H1 (cell line): ENCODE data around the gene GAR1. TPM values are rescaled to one million over a fixed set of nuclear protein-coding genes. Genes with fewer than 3 reads are reported as not detected.

Experiments
- CTCF ChIA-PET: fragments of 300-600 bp; sonication (Branson Sonifier 250); formaldehyde crosslinking; loops from one replicate; lab custom pipeline; 2021; ENCODE audit not compliant: partially characterized antibody; lab: Charles Lee
- POLR2A ChIA-PET: fragments of 300-600 bp; sonication (Branson Sonifier 250); formaldehyde crosslinking; loops from one replicate; lab custom pipeline; 2021; ENCODE audit warnings: inconsistent platforms; ENCODE audit not compliant: partially characterized antibody; lab: Charles Lee
- DNase-seq, 2 experiments: peaks; one replicate each; pipeline versions ENCODE4 v3.0.0 to v3.0.0-alpha.2; 2010 to 2022; ENCODE audit warnings: low spot score in 2 of 2, low read depth in 1 of 2, mixed read lengths in 1 of 2
- FAIRE-seq: peaks from 2 replicates; lab custom pipeline; 2011; peaks lifted over from hg19 to GRCh38; lab: Jason Lieb, UNC
- H2AFZ ChIP-seq: 2 replicates; pipeline ENCODE4 v1.8.1; 2012; ENCODE audit warnings: low read length, inconsistent platforms
- H2AK5ac ChIP-seq: 2 replicates; pipeline ENCODE4 v1.6.1; 2013; ENCODE audit warnings: low read depth, low read length
- H2BK120ac ChIP-seq: replicated peaks from 2 replicates; pipeline ENCODE3; 2013; ENCODE audit warnings: low read depth, low read length, inconsistent platforms
- H2BK12ac ChIP-seq: 2 replicates; pipeline ENCODE4 v1.6.1; 2013; ENCODE audit warnings: low read depth, low read length
- H2BK15ac ChIP-seq: 2 replicates; pipeline ENCODE4 v1.6.1; 2013; ENCODE audit warnings: low read length
- H2BK20ac ChIP-seq: 2 replicates; pipeline ENCODE4 v1.6.1; 2013; ENCODE audit warnings: low read length
- H2BK5ac ChIP-seq: 2 replicates; pipeline ENCODE4 v1.6.1; 2013; ENCODE audit warnings: low read depth, low read length
- H3K14ac ChIP-seq: 2 replicates; pipeline ENCODE4 v1.6.1; 2013; ENCODE audit warnings: inconsistent platforms; ENCODE audit not compliant: insufficient read length
- H3K18ac ChIP-seq: 2 replicates; pipeline ENCODE4 v1.6.1; 2013; ENCODE audit warnings: low read length; ENCODE audit errors: extremely low read depth
- H3K23ac ChIP-seq: 2 replicates; pipeline ENCODE4 v1.6.1; 2013; ENCODE audit warnings: inconsistent platforms; ENCODE audit not compliant: insufficient read length
- H3K23me2 ChIP-seq: 2 replicates; pipeline ENCODE4 v1.6.1; 2013; ENCODE audit warnings: low read depth, low read length
- H3K27ac ChIP-seq: 2 replicates; pipeline ENCODE4 v1.6.1; 2011; ENCODE audit warnings: low read depth, low read length, inconsistent platforms
- H3K27me3 ChIP-seq, 4 experiments: replicated peaks in 1 of 4; 1 replicate in 1 of 4; 2 replicates in 3 of 4; pipeline versions ENCODE4 v1.6.1 to v1.8.1; 2011 to 2013; ENCODE audit warnings: low read length in 3 of 4, mild to moderate bottlenecking in 3 of 4, inconsistent platforms in 2 of 4, mixed read lengths in 2 of 4, moderate library complexity in 1 of 4; ENCODE audit not compliant: control insufficient read depth in 3 of 4, insufficient read depth in 3 of 4; ENCODE audit errors: extremely low read depth in 1 of 4
- H3K36me3 ChIP-seq, 4 experiments: 2 replicates each; pipeline versions ENCODE4 v1.6.1 to v1.8.1; 2011 to 2013; ENCODE audit warnings: mild to moderate bottlenecking in 4 of 4, low read length in 3 of 4, moderate library complexity in 2 of 4, control low read depth in 1 of 4, inconsistent platforms in 1 of 4; ENCODE audit not compliant: insufficient read depth in 4 of 4, control insufficient read depth in 2 of 4
- H3K4ac ChIP-seq: replicated peaks from 2 replicates; pipeline ENCODE3; 2013; ENCODE audit warnings: low read length, low read depth, mixed read lengths, inconsistent platforms; ENCODE audit not compliant: insufficient read length
- H3K4me1 ChIP-seq, 4 experiments: replicated peaks in 1 of 4; 1 replicate in 1 of 4; 2 replicates in 3 of 4; pipeline versions ENCODE4 v1.6.1 to v1.8.1; 2011 to 2013; ENCODE audit warnings: low read length in 3 of 4, inconsistent platforms in 2 of 4, mixed read lengths in 1 of 4; ENCODE audit not compliant: insufficient read depth in 4 of 4, control insufficient read depth in 3 of 4
- H3K4me2 ChIP-seq, 2 experiments: 2 replicates each; pipeline versions ENCODE4 v1.6.1 to v1.8.1; 2011 to 2013; ENCODE audit warnings: low read depth in 2 of 2, low read length in 2 of 2, control low read depth in 1 of 2, inconsistent platforms in 1 of 2, mild to moderate bottlenecking in 1 of 2; ENCODE audit not compliant: insufficient read depth in 1 of 2
- H3K4me3 ChIP-seq, 4 experiments: fragments of 200-600, 300-600 bp in 1 of 4; sonication (generic), shearing (Covaris generic), sonication (Bioruptor Twin) in 1 of 4; 2 replicates each; pipeline versions ENCODE4 v1.5.1 to v1.8.1; 2011 to 2016; ENCODE audit warnings: low read length in 4 of 4, low read depth in 3 of 4, control low read depth in 2 of 4, inconsistent platforms in 2 of 4, mild to moderate bottlenecking in 2 of 4, mixed read lengths in 1 of 4, moderate library complexity in 1 of 4; ENCODE audit not compliant: insufficient read depth in 2 of 4; ENCODE audit errors: extremely low read depth in 1 of 4
- H3K56ac ChIP-seq: replicated peaks from 2 replicates; pipeline ENCODE3; 2013; ENCODE audit warnings: low read depth, mild to moderate bottlenecking, mixed read lengths, low read length, inconsistent platforms; ENCODE audit not compliant: insufficient read length
- H3K79me1 ChIP-seq: 2 replicates; pipeline ENCODE4 v1.6.1; 2013; ENCODE audit warnings: low read depth, low read length, control low read depth
- H3K79me2 ChIP-seq, 2 experiments: 2 replicates each; pipeline versions ENCODE4 v1.6.1 to v1.8.1; 2012 to 2013; ENCODE audit warnings: low read length in 2 of 2, mild to moderate bottlenecking in 2 of 2, inconsistent platforms in 1 of 2; ENCODE audit not compliant: insufficient read depth in 2 of 2, control insufficient read depth in 1 of 2
- H3K9ac ChIP-seq, 4 experiments: replicated peaks in 1 of 4; 1 replicate in 1 of 4; 2 replicates in 3 of 4; pipeline versions ENCODE4 v1.6.1 to v1.8.1; 2011 to 2013; ENCODE audit warnings: low read depth in 3 of 4, low read length in 3 of 4, control low read depth in 2 of 4, mild to moderate bottlenecking in 2 of 4, moderate library complexity in 2 of 4, inconsistent platforms in 1 of 4; ENCODE audit errors: extremely low read depth in 1 of 4
- H3K9me3 ChIP-seq, 2 experiments: 2 replicates each; pipeline versions ENCODE4 v1.6.1 to v1.8.1; 2012 to 2013; ENCODE audit warnings: mild to moderate bottlenecking in 2 of 2, moderate library complexity in 2 of 2, control low read depth in 1 of 2, inconsistent platforms in 1 of 2, low read depth in 1 of 2, low read length in 1 of 2, mixed read lengths in 1 of 2; ENCODE audit not compliant: insufficient read depth in 2 of 2
- H4K20me1 ChIP-seq, 2 experiments: replicated peaks in 1 of 2; 2 replicates each; pipeline versions ENCODE3 to v1.8.1; 2011 to 2013; ENCODE audit warnings: inconsistent platforms in 2 of 2, low read length in 2 of 2, mild to moderate bottlenecking in 1 of 2; ENCODE audit not compliant: insufficient read depth in 2 of 2, control insufficient read depth in 1 of 2
- H4K5ac ChIP-seq: 2 replicates; pipeline ENCODE4 v1.6.1; 2013; ENCODE audit warnings: low read length, low read depth, mixed read lengths, inconsistent platforms; ENCODE audit not compliant: insufficient read length
- H4K8ac ChIP-seq: 2 replicates; pipeline ENCODE4 v1.8.0; 2013; ENCODE audit warnings: mild to moderate bottlenecking, moderate library complexity, low read length, inconsistent platforms; ENCODE audit not compliant: insufficient read depth; ENCODE audit errors: extremely low read depth
- H4K91ac ChIP-seq: replicated peaks from 2 replicates; pipeline ENCODE3; 2013; ENCODE audit warnings: low read length, mixed read lengths, inconsistent platforms; ENCODE audit not compliant: insufficient read length
- CTBP2 ChIP-seq: IDR thresholded peaks from 2 replicates; pipeline ENCODE4 v1.7.0; 2011; ENCODE audit warnings: borderline replicate concordance, mild to moderate bottlenecking, moderate library complexity, mixed read lengths, low read length; ENCODE audit not compliant: insufficient read depth, insufficient read length
- GTF2F1 ChIP-seq: IDR thresholded peaks from 2 replicates; pipeline ENCODE4 v1.6.1; 2012; ENCODE audit warnings: low read depth, low read length, improper control_type of control experiment, borderline replicate concordance
- NANOG ChIP-seq: IDR thresholded peaks from 2 replicates; pipeline ENCODE4 v1.6.1; 2011; ENCODE audit warnings: low read length, low read depth, mild to moderate bottlenecking, inconsistent platforms; ENCODE audit not compliant: insufficient read depth, poor library complexity, severe bottlenecking
- NRF1 ChIP-seq: IDR thresholded peaks from 2 replicates; pipeline ENCODE4 v1.6.1; 2011; ENCODE audit warnings: mild to moderate bottlenecking, low read depth, low read length, improper control_type of control experiment
- POU5F1 ChIP-seq: IDR thresholded peaks from 2 replicates; pipeline ENCODE4 v1.6.1; 2011; ENCODE audit warnings: low read depth, mild to moderate bottlenecking, low read length, moderate library complexity
- SAP30 ChIP-seq: fragments of 300-600 bp; sonication (generic); IDR thresholded peaks from 2 replicates; pipeline ENCODE4 v1.7.1; 2012; ENCODE audit warnings: low read length, moderate library complexity, mild to moderate bottlenecking, inconsistent platforms; ENCODE audit not compliant: insufficient read depth, insufficient replicate concordance
- SIX5 ChIP-seq: IDR thresholded peaks from 2 replicates; pipeline ENCODE4 v1.6.1; 2011; ENCODE audit warnings: mild to moderate bottlenecking, low read depth, low read length
- SRF ChIP-seq: IDR thresholded peaks from 2 replicates; pipeline ENCODE4 v1.6.1; 2011; ENCODE audit warnings: mild to moderate bottlenecking, low read depth, low read length, moderate library complexity
- SUZ12 ChIP-seq: fragments of 200-600 bp; sonication (generic); IDR thresholded peaks from 2 replicates; pipeline ENCODE4 v1.6.1; 2012; ENCODE audit warnings: mild to moderate bottlenecking, inconsistent platforms, low read length, moderate library complexity, mixed read lengths
- TAF7 ChIP-seq: optimal IDR thresholded peaks from 2 replicates; pipeline ENCODE3; 2011; ENCODE audit warnings: low read depth, mild to moderate bottlenecking, inconsistent platforms, low read length, moderate library complexity, borderline replicate concordance
- TBP ChIP-seq: IDR thresholded peaks from 2 replicates; pipeline ENCODE4 v1.6.1; 2011; ENCODE audit warnings: low read depth, low read length, improper control_type of control experiment
- TCF12 ChIP-seq: IDR thresholded peaks from 2 replicates; pipeline ENCODE4 v1.6.1; 2011; ENCODE audit warnings: low read depth, mild to moderate bottlenecking, low read length
- ZNF274 ChIP-seq: IDR thresholded peaks from 2 replicates; pipeline ENCODE4 v1.7.0; 2012; ENCODE audit warnings: low read length, borderline replicate concordance; ENCODE audit errors: extremely low read depth
- WGBS, 2 experiments: shearing (Covaris generic) in 1 of 2; methylation state at CpG; one replicate each; pipeline versions ENCODE4 v1.1.6 to v1.1.7; 2013 to 2015; ENCODE audit warnings: low lambda C conversion rate in 2 of 2, mixed read lengths in 2 of 2, inconsistent platforms in 1 of 2, low coverage in 1 of 2, missing lambda C conversion rate in 1 of 2; ENCODE audit not compliant: insufficient replicate concordance in 2 of 2, insufficient coverage in 1 of 2, insufficient read length in 1 of 2; ENCODE audit errors: extremely low coverage in 1 of 2, missing lambda C conversion rate in 1 of 2; 5-methylcytosine and 5-hydroxymethylcytosine counted together
- polyA plus RNA-seq, 7 experiments: library from polyadenylated mRNA; depleted of rRNA in 3 of 7; stranded (reverse) in 5 of 7; unstranded in 2 of 7; fragments of >200 nt in 5 of 7; fragments of 200-250 nt in 2 of 7; gene quantifications; 1 replicate in 5 of 7; 2 replicates in 1 of 7; 4 replicates in 1 of 7; pipeline versions ENCODE4 v1.2.1 to v1.2.3, GENCODE V29; 2011 to 2013; ENCODE audit warnings: missing spikeins in 2 of 7, mixed read lengths in 2 of 7
- total RNA-seq: library from RNA; stranded (reverse); fragmentation: NEBNext Ultra II Directional; extraction: Animal tissue kit (Norgen Biotek cat#: 25700); gene quantifications from 2 replicates; pipeline ENCODE4 v1.2.1, GENCODE V29; 2021

The GAR1 gene
- total and polyA plus RNA-seq, 2 of the 8 experiments (the other 6 are each of a cell fraction or from before 2014, with no cell fraction given): 14.5 to 37.5 TPM

- H4K20me1 ChIP-seq: no peaks in the 10 kb centered on the region
- no peak overlapping the region for H2AK5ac ChIP-seq
- H3K27me3 ChIP-seq: no peaks in the 10 kb centered on the region
- H2BK5ac ChIP-seq: no peak overlapping the region
- no peak overlapping the region for H3K9ac ChIP-seq
- H2AFZ ChIP-seq: peak overlapping the region; percentile 58; the same call in 1 of the 2 replicates
- no peak overlapping the region for H2BK20ac ChIP-seq
- 85% methylated on average over 6 of the region's 6 CpGs; no CpG with 5 or more reads in 1 of the 2 experiments for WGBS, 2 experiments
- FAIRE-seq (no peak), DNase-seq (no peak)
- H3K23me2 ChIP-seq: no peaks in the 10 kb centered on the region
- no peak overlapping the region for H3K4ac ChIP-seq
- no peak overlapping the region for H2BK120ac ChIP-seq
- H3K23ac ChIP-seq: no peak overlapping the region
- H4K5ac ChIP-seq: no peak overlapping the region
- H4K8ac ChIP-seq: no peak overlapping the region
- no peak overlapping the region for H3K27ac ChIP-seq
- ChIA-PET CTCF (interaction anchor here (0.8 to 1.2 kb wide), 3 partner anchors 20 to 665 kb away, joined by 3 to 4 read pairs (median 3); no protein-coding TSS in a partner anchor), POLR2A (interaction anchor here (0.7 to 0.9 kb wide), 2 partner anchors 17 kb away, joined by 3 read pairs; no protein-coding TSS in a partner anchor)
- no peaks in the 10 kb centered on the region for H3K9me3 ChIP-seq
- H3K36me3 ChIP-seq: no peaks in the 10 kb centered on the region
- no peak overlapping the region for H3K18ac ChIP-seq
- no peak overlapping the region for H3K4me2 ChIP-seq
- H3K79me1 ChIP-seq: no peaks in the 10 kb centered on the region
- no peak overlapping the region for H4K91ac ChIP-seq
- H2BK12ac ChIP-seq: no peak overlapping the region
- no peaks in the 10 kb centered on the region for H3K4me1 ChIP-seq
- no peaks in the 10 kb centered on the region for H3K79me2 ChIP-seq
- H2BK15ac ChIP-seq: no peak overlapping the region
- H3K4me3 ChIP-seq: no peak overlapping the region
- H3K14ac ChIP-seq: no peak overlapping the region
- H3K56ac ChIP-seq: no peak overlapping the region
- TF ChIP-seq SRF (no peak), TCF12 (no peak), SIX5 (no peak), CTBP2 (no peak), TBP (no peak), POU5F1 (no peak), ZNF274 (no peak), NRF1 (no peak), NANOG (no peak), SAP30 (no peak), GTF2F1 (no peak), SUZ12 (no peak), TAF7 (no peak)
Observed at GRCh38 chr4:109846395-109847098, 31.0 kb downstream of the GAR1 start.
